NT2/D1 (cell line): Measurements from ENCODE around the gene ALG1L2.
"Not testable (repeated sequence)": the region's sequence is repeated elsewhere in the genome, so short reads cannot be mapped to it uniquely, and the experiment has no call there.

ENCODE experiments used
- DNase-seq: peaks from one replicate; pipeline ENCODE4 v3.0.0-alpha.2; 2011; ENCODE audit warnings: low read depth, low spot score
- H3K27me3 ChIP-seq: 2 replicates; pipeline ENCODE4 v1.6.0; 2011; ENCODE audit warnings: mild to moderate bottlenecking; ENCODE audit not compliant: insufficient read length, insufficient read depth
- H3K36me3 ChIP-seq: 2 replicates; pipeline ENCODE4 v1.6.1; 2011; ENCODE audit warnings: mild to moderate bottlenecking, low read length, mixed read lengths; ENCODE audit not compliant: insufficient read depth, insufficient read length
- H3K4me1 ChIP-seq: 2 replicates; pipeline ENCODE4 v1.5.1; 2011; ENCODE audit not compliant: insufficient read depth, insufficient read length
- H3K4me3 ChIP-seq: 2 replicates; pipeline ENCODE4 v1.5.1; 2011; ENCODE audit warnings: low read depth; ENCODE audit not compliant: insufficient read length
- H3K9ac ChIP-seq: 2 replicates; pipeline ENCODE4 v1.6.0; 2011; ENCODE audit warnings: low read depth; ENCODE audit not compliant: insufficient read length
- H3K9me3 ChIP-seq: 2 replicates; pipeline ENCODE4 v1.5.1; 2011; ENCODE audit warnings: mild to moderate bottlenecking, low read length; ENCODE audit not compliant: insufficient read depth
- SUZ12 ChIP-seq: IDR thresholded peaks from 2 replicates; pipeline ENCODE4 v1.6.1; 2011; ENCODE audit not compliant: insufficient read length, insufficient read depth; ENCODE audit errors: extremely low read depth
- YY1 ChIP-seq: IDR thresholded peaks from 2 replicates; pipeline ENCODE4 v1.6.1; 2011; ENCODE audit not compliant: insufficient read length, insufficient read depth
- ZNF274 ChIP-seq: IDR thresholded peaks from 2 replicates; pipeline ENCODE4 v1.6.1; 2011; ENCODE audit warnings: mild to moderate bottlenecking, low read depth, low read length

Gene ALG1L2

GRCh38 chr3:130059162-130059561 lies 22.5 kb upstream of the ALG1L2 start:
- not testable (repeated sequence) for H3K36me3 ChIP-seq, DNase-seq, H3K9me3 ChIP-seq, H3K4me3 ChIP-seq, H3K9ac ChIP-seq, H3K27me3 ChIP-seq, H3K4me1 ChIP-seq

- no peak for DNase-seq
- Histone ChIP-seq H3K9me3 (no peaks in the 10 kb centered on the region), H3K9ac (no peak overlapping the region), H3K4me3 (no peak overlapping the region), H3K4me1 (no peaks in the 10 kb centered on the region), H3K27me3 (no peaks in the 10 kb centered on the region), H3K36me3 (no peaks in the 10 kb centered on the region)
- TF ChIP-seq ZNF274 (no peak), SUZ12 (no peak), YY1 (no peak)
Observed at GRCh38 chr3:130073582-130073981, 8.0 kb upstream of the ALG1L2 start.

GRCh38 chr3:130077636-130078035 lies 4.0 kb upstream of the ALG1L2 start:
- Histone ChIP-seq H3K9ac (no peak overlapping the region), H3K27me3 (no peaks in the 10 kb centered on the region), H3K4me3 (no peak overlapping the region), H3K36me3 (no peaks in the 10 kb centered on the region), H3K9me3 (no peaks in the 10 kb centered on the region), H3K4me1 (no peaks in the 10 kb centered on the region)
- DNase-seq = no peak
- TF ChIP-seq YY1 (no peak), SUZ12 (no peak)

- not testable (repeated sequence) for H3K27me3 ChIP-seq, H3K4me1 ChIP-seq, H3K9me3 ChIP-seq, H3K4me3 ChIP-seq, H3K36me3 ChIP-seq, H3K9ac ChIP-seq, DNase-seq
Observed at GRCh38 chr3:130083363-130084090, 1.9 kb downstream of the ALG1L2 start.

GRCh38 chr3:130084436-130084980 lies 2.9 kb downstream of the ALG1L2 start:
- no peaks in the 10 kb centered on the region for H3K9me3 ChIP-seq
- H3K4me3 ChIP-seq = no peak overlapping the region
- DNase-seq = no peak
- H3K36me3 ChIP-seq = no peaks in the 10 kb centered on the region
- no peak overlapping the region for H3K9ac ChIP-seq
- TF ChIP-seq ZNF274 (no peak), SUZ12 (no peak), YY1 (no peak)
- no peaks in the 10 kb centered on the region for H3K27me3 ChIP-seq
- no peaks in the 10 kb centered on the region for H3K4me1 ChIP-seq

- TF ChIP-seq ZNF274 (no peak), YY1 (no peak), SUZ12 (no peak)
- Histone ChIP-seq H3K27me3 (no peaks in the 10 kb centered on the region), H3K4me3 (no peak overlapping the region), H3K4me1 (no peaks in the 10 kb centered on the region), H3K9me3 (no peaks in the 10 kb centered on the region), H3K36me3 (no peaks in the 10 kb centered on the region), H3K9ac (no peak overlapping the region)
- DNase-seq = no peak
Observed at GRCh38 chr3:130085881-130086280, 4.2 kb downstream of the ALG1L2 start.

- not testable (repeated sequence) for H3K9ac ChIP-seq, H3K4me3 ChIP-seq, H3K9me3 ChIP-seq, H3K27me3 ChIP-seq, H3K4me1 ChIP-seq, DNase-seq, H3K36me3 ChIP-seq
Observed at GRCh38 chr3:130086628-130087027, 5.0 kb downstream of the ALG1L2 start.

GRCh38 chr3:130088061-130088460 lies 6.4 kb downstream of the ALG1L2 start:
- no peak overlapping the region for H3K9ac ChIP-seq
- TF ChIP-seq SUZ12 (no peak), ZNF274 (no peak), YY1 (no peak)
- no peak overlapping the region for H3K4me3 ChIP-seq
- DNase-seq = no peak
- no peaks in the 10 kb centered on the region; the same call in 1 of the 2 replicates for H3K9me3 ChIP-seq
- no peaks in the 10 kb centered on the region for H3K27me3 ChIP-seq
- no peaks in the 10 kb centered on the region for H3K36me3 ChIP-seq
- H3K4me1 ChIP-seq = no peaks in the 10 kb centered on the region

GRCh38 chr3:130090681-130091080 lies 9.1 kb downstream of the ALG1L2 start:
- not testable (repeated sequence) for H3K4me3 ChIP-seq, H3K4me1 ChIP-seq, H3K36me3 ChIP-seq, DNase-seq, H3K9ac ChIP-seq, H3K27me3 ChIP-seq, H3K9me3 ChIP-seq
